WTC11 (cell line): ENCODE data around the gene RIMBP2.

Source experiments
- CTCF ChIP-seq: fragments of 200-600 bp; IDR thresholded peaks from 2 replicates; pipeline ENCODE4 v1.8.0; 2022; ENCODE audit warnings: antibody characterized with exemption
- NR2C2 ChIP-seq: sonication (generic); formaldehyde crosslinking; IDR thresholded peaks from 2 replicates; pipeline ENCODE4 v1.8.0; 2022; ENCODE audit warnings: mild to moderate bottlenecking, missing genetic modification reagents
- ZNF423 ChIP-seq: fragments of 250-450 bp; sonication (Bioruptor Pico); IDR thresholded peaks from 2 replicates; pipeline ENCODE4 v2.1.2; 2022; ENCODE audit warnings: mild to moderate bottlenecking, moderate library complexity
- ZNF671 ChIP-seq: fragments of 250-450 bp; sonication (Bioruptor Pico); IDR thresholded peaks from 2 replicates; pipeline ENCODE4 v1.8.0; 2021; ENCODE audit warnings: mild to moderate bottlenecking

GRCh38 chr12:130669205-130669557 is 46.9 kb downstream of the RIMBP2 start:
- no peak for TF ChIP-seq ZNF671 (CRISPR knock-in tag)
- TF ChIP-seq CTCF = no peak
- TF ChIP-seq NR2C2 = no peak
- TF ChIP-seq ZNF423 (CRISPR knock-in tag) = no peak
